Activated CD8-positive, alpha-beta memory T cell treated with anti-CD3 and anti-CD28 coated beads for 4 hours (primary cell): ENCODE data around the gene CACNA1A.
"Not testable (repeated sequence)": the region's sequence is repeated elsewhere in the genome, so short reads cannot be mapped to it uniquely, and the experiment has no call there.

Source experiments
- DNase-seq, 2 donors: peaks; one replicate each; pipeline ENCODE4 v3.0.0-alpha.2; 2020; ENCODE audit warnings: low read depth in 2 of 2

Gene CACNA1A

GRCh38 chr19:13366529-13367143 lies 139.6 kb downstream of the CACNA1A start:
- no peak for DNase-seq

GRCh38 chr19:13363954-13364353 lies 142.3 kb downstream of the CACNA1A start:
- DNase-seq, result no peak

DNA sequence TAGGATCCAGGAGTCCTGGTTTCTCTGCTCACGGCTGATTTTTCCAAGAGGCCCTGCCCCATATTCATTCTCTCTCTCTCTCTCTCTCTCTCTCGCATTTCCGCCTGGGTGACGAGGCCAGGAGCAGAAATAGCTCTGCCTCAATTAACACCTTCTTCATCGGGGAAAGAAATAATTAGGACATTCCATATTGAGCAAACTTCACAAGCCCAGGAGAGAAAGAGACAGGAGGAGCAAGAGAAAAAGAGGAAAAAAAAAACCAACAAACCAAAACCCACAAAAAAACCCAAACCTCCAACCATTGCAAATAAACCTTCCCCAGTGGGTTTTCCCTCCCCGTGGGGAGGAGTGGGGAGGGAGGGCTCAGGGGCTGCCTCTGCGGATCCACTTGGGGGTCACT lies 143.0 kb downstream of the CACNA1A start:
- no peak for DNase-seq

DNA sequence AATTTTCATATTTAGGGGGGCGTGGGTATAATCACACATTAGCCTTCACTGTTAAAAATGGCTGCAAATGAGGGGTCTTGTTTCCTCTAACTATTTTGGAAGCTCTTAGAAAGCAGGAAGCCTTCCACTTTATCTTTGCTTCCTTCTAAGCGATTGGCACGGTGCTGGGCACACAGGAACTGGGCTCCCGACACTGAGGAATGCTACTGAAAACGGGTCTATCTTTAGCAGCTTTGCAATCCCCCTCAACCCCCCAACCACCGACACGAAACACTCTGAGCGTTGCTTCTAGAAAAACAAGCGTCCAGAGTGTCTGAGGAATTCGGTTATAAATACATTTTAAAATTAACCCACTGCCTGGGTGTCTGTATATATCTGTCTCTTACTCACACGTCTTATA lies 143.6 kb downstream of the CACNA1A start:
- DNase-seq, result no peak

DNA sequence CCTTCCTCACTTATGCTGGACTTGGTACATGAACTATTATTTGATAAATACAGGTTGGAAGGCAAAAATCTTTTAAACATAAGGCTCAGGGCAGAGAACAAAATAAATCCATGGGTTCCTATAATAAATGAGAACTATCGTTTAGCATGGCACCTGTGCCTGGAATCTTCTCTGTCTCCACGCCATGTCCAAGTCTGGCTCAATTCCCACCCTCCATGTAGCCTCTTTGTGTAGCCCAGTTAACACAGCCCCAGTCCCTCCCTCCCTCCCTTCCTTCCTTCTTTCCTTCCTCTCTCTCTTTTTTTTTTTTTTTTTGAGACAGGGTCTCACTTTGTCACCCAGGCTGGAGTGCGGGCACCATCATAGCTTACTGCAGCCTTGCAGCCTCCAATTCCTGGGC lies 144.6 kb downstream of the CACNA1A start:
- not testable (repeated sequence) for DNase-seq

DNA sequence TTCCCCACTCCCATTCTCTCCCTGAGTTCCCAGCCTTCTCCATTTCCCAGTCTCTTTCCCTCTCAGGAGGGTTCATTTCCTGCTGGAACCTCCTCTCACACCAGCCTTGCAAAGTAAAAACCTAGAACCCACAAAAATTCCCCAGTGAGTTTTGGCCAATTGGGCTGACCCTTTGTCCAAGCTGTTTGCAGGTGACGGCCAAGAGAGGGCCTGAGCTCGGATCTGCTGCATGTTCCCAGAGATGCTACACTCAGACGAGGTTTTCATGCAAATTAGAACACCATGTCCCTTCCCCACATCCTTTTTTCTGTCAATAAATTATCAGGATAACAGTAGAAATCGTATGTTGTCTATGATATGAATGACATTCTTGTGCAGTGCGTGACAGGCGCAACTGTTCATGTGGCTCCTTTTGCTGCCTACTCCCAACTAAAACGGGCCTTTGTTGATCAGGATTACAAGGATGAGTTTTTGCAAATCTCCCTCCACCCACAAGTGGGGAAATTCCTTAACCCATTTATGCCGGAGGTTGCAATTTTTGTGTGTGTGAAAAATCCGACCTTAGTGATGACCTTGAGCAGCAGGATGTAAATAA lies 149.5 kb downstream of the CACNA1A start:
- DNase-seq, result no peak

DNA sequence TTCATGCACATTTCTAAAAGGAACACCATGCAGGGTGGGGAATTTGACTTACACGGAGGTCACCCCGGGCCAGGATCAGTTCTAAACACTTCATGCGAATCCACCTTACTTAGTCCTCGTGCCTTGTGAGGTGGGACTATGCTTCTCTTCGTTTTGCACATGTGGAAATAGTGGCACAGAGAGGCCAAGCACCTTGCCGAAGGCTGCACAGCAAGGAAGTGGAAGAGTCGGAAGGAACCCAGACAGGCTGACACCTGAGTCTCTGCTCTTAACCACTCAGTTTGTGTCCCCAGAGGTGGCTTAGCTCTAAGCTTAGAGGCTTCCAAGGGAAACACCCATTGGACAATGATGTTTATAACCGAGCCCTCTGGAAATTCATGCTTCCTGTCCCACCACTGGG lies 150.1 kb downstream of the CACNA1A start:
- no peak for DNase-seq

GRCh38 chr19:13355356-13355755 lies 150.9 kb downstream of the CACNA1A start:
- no peak for DNase-seq

DNA sequence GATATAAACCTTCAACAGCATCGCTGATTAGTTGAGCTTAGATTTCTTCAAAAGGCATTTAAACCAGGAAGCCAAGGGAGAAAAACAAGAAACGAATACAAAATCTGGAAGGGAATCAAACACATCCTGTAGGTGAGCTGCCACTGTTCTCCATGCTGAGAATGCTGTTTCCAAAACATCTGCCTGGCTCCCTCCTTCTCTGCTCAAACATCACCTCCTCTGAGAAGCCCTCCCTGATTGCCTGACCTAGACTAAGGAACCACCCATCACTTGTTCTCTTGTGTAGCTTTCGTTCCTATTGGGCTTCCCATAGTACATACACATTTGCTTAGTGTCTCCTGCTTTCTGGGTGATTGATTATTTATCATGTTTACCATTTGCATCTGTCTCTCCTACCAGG lies 152.7 kb downstream of the CACNA1A start:
- no peak for DNase-seq

DNA sequence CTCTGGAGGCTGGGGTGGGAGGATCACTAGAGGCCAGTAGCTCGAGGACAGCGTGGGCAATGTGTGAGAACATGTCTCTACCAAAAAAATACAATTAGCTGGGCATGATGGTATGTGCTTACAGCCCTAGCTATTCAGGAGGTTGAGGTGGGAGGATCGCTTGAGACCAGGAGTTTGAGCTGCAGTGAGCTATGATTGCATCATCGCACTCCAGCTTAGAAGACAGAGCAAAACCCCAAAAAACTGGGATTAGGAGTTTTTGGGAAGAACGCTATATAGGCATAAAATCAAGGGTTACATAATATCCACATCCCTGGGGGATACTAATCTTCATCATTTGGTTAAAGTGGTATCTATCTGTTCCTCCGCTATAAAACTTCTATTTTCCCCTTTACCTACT lies 155.5 kb downstream of the CACNA1A start:
- DNase-seq, result no peak

DNA sequence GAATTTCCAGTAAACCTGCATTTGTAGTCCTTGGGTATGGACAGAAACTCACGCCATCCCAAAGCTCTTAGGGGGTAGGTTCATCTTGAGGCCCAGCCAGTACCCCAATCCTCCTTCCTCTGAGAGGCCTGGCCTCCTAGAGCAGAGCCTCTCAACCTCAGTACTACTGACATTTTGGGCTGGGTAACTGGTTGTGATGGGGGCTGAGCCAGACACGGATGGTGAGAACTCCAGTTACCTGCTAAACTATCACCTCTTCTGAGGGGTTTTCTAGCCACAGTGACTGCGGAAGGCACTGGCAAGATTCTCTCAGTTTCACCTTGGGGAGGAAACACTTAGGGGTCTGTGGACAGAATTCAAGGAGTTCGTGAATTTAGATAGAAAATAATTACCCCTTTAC lies 156.2 kb downstream of the CACNA1A start:
- no peak for DNase-seq

DNA sequence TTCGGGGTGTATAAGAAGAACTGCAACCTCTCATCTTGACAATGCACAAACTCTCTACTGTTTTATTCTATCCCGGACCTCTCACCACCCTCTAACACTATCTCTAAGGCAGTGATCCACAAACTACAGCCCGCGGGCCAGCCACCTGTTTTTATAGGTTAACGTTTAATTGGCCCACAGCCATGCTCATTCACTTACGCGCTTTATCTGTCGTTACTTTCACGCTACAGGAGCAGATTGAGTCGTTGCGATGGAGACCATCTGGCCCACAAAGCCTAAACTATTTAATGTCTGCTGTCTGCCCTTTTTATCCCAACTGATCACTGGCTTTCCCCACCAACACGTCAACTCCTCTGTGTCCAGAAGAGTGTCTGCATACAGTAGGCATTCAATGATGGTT lies 158.9 kb downstream of the CACNA1A start:
- DNase-seq, result no peak

GRCh38 chr19:13343514-13343913 lies 162.8 kb downstream of the CACNA1A start:
- no peak for DNase-seq

DNA sequence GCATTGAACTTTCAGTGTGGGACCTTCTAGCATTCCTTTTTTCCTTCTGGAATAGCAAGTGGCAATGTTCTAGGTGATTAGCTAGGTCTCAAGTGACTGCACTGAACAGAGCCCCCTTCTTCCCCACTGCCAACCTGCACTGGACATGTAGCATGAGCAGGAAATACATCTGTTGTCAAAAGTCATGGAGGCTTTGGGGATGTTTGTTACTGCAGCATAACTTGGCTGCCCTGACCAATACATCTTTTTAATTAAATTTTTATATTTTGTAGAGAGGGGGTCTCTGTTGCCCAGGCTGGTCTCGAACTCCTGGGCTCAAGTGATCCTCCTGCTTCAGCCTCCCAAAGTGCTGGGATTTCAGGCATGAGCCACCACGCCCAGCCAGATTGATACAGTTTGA lies 163.6 kb downstream of the CACNA1A start:
- no peak for DNase-seq

GRCh38 chr19:13339869-13340268 lies 166.4 kb downstream of the CACNA1A start:
- DNase-seq, result no peak

GRCh38 chr19:13337181-13337580 lies 169.1 kb downstream of the CACNA1A start:
- DNase-seq, result no peak

DNA sequence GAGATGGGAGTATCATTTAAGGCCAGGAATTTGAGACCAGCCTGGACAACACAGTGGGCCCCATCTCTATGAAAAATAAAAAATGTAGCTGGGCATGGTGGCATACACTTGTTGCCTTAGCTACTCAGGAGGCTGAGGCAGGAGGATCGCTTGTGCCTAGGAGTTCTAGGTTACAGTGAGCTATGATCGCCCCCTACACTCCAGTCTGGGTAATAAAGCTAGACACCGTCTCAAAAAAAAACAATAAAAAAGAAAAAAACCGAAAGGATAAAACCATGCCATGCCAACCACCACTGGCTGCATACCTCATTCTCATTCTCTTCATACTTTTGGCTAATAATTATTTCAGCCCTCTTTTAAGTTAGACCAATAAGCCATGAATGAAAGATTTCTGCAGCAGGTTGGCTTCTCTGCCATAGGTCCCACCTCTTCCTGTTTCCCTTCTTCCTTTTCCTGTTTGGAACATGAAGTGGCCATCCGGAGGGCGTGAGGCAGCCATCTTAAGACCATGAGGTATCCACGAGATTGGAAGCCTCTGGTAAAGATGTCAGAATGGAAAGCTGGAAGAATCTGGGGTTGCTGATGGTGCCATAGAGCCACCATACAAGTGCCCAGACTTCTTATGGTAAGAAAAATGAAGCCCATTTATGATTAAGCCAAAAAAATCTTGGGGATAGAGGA lies 171.3 kb downstream of the CACNA1A start:
- no peak for DNase-seq

DNA sequence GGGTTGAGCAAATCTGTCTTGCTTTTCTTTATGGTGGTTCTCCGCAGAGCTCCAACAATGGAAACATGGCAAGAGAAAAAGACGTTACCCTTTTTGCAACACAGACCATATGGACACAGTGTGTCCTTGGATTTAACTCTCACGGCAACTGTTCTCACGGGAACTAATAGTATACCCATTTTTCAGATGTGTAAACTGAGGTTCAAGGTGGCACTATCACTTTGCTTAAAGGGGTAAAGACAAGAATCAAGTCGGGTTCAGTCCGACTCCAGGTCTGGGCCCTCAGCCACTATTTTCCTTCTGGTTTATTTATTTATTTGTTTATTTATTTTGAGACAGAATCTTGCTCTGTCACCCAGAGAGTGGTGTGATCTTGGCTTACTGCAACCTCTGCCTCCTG lies 176.0 kb downstream of the CACNA1A start:
- no peak for DNase-seq

DNA sequence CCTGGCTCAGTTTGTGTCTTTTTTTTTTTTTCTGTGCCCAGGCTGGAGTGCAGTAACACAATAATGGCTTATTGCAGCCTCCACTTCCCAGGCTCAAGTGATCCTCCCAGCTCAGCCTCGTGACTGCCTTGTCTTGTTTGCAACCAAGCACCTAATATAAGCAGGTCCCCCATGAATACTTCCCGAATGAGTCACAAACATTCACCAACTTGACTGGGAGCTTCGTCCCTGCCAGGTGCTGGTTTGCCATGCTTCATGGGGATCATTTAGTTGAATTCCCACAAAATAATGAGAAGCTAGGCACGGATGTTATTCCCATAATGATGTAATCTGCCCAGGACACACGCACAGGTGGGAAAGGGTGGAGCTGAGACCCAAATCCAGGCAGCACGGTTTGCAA lies 176.5 kb downstream of the CACNA1A start:
- DNase-seq, result no peak

DNA sequence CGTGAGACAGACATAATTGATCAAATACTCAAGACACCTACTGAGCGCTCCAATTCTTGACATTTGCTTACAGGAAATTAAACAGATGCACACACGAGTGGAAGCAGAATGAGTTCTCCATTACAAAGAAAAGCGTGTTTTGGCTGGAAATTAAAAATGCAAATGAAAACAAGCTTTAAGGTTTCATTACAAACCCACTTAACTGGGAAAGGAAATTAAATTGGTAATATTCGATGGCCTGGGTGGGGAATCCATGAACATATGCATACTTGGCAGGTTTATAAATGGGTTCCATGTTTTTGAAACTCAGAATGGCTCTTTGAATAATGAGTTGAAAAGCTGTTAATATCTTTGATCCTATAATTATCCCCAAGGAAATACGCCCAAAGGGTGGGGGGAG lies 178.0 kb downstream of the CACNA1A start:
- DNase-seq, result no peak

GRCh38 chr19:13319526-13319925 lies 186.8 kb downstream of the CACNA1A start:
- DNase-seq, result no peak

GRCh38 chr19:13318190-13318589 lies 188.1 kb downstream of the CACNA1A start:
- DNase-seq, result no peak

GRCh38 chr19:13315495-13315894 lies 190.8 kb downstream of the CACNA1A start:
- no peak for DNase-seq

DNA sequence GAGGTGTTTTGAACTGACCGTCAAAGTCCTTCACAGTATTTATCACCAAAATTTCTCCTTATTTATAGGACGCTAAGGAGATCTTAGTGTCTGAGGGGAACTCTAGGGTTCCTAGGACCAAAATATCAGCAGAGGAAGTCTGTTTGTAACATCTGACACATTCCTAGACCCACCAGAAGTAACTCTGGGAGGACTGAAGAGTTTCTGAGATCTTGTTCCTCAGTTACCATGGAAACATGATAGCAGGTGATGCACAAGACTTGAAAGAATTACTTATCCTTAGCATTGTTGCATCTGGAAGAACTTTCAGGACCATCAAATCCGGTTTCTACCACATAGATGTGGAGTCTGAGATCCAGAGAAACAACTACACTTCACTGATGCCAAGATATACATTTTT lies 191.5 kb downstream of the CACNA1A start:
- no peak for DNase-seq
